ENCODE results near the gene HPD.

The HPD gene

DNA sequence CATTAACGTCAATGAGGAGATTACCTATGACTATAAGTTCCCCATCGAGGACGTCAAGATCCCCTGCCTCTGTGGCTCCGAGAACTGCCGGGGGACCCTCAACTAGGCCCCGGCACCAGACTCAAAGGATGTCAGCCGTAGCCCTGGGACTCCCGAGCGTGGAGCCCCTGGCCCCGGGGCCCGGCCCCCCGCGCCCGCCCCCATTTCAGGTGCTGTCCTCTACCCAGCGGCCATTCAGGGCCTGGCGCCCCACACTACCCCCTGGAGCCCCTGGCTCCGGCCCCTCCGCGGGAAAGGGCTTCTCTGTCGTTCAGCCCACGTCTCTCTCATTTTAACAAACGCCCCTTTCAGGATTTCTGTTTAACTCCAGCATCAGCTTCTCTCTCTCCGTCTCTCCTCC, 28.5 kb downstream of the HPD start:
- in situ Hi-C loops (cut with MboI; ENCODE audit: low sequenced_read_pairs) = no loop called here

DNA sequence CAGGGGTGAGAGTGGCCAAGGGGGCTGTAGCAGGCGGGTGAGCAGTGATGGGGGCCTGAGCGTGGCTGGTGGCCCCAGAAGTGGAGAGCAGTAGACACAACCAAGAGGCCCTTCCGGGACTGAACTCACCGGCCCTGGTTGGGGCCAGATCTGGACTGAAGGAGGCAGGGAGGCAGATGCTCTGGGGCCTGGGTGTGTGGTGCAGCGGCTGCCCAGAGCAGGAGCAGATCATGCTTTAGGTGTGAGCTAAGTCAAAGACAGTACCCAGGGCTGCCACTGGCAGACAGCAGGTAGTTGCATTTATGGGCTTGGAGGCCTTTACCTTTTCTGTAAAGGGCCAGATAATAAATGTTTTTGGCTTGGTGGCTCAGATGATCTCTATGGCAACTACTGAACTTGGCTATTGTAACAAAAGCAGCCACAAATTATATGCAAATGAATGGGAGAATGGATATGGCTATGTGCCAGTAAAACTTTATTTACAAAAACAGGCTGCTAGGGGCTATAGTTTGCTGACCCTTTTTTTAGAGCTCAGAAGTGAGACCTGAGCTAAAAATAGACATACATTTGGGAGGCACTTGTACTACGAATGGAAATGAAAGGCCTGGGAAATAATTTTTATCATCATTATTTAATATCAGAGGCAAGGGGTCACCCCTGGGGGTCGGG, 29.3 kb downstream of the HPD start:
- in situ Hi-C loops (cut with MboI; ENCODE audit: low sequenced_read_pairs) = no loop called here

GRCh38 chr12:121828826-121829225, 29.8 kb downstream of the HPD start:
- in situ Hi-C loops (cut with MboI; ENCODE audit: low sequenced_read_pairs) = no loop called here

- in situ Hi-C loops (cut with MboI; ENCODE audit: low sequenced_read_pairs) = no loop called here
These were observed 30.4 kb downstream of the HPD start for GRCh38 chr12:121828306-121828705.

DNA sequence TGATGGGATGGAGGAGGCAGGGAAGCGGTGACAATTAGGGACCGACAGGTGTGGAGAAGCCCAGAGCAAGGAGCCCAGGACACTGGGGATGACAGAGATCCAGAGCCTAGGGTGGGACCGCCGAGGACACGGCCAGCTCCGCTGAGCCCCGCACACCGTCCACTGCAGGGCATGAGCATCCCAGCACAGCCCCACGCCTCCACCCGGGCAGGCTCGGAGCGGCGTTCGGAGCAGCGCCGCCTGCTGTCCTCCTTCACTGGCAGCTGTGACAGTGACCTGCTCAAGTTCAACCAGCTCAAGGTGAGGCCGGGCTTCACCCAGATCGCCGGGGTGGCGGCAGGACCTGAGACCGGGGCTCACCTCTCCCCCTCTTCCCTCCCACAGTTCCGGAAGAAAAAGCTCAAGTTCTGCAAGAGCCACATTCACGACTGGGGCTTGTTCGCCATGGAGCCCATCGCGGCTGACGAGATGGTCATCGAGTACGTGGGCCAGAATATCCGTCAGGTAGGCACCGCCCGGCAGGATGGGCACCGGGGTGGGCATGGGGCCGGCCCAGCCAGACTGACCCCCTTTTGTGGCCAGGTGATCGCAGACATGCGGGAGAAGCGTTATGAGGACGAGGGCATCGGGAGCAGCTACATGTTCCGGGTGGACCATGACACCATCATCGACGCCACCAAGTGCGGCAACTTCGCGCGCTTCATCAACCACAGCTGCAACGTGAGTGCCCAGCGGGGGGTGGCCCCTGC, 31.1 kb downstream of the HPD start:
- in situ Hi-C loops (cut with MboI; ENCODE audit: low sequenced_read_pairs) = no loop called here

DNA sequence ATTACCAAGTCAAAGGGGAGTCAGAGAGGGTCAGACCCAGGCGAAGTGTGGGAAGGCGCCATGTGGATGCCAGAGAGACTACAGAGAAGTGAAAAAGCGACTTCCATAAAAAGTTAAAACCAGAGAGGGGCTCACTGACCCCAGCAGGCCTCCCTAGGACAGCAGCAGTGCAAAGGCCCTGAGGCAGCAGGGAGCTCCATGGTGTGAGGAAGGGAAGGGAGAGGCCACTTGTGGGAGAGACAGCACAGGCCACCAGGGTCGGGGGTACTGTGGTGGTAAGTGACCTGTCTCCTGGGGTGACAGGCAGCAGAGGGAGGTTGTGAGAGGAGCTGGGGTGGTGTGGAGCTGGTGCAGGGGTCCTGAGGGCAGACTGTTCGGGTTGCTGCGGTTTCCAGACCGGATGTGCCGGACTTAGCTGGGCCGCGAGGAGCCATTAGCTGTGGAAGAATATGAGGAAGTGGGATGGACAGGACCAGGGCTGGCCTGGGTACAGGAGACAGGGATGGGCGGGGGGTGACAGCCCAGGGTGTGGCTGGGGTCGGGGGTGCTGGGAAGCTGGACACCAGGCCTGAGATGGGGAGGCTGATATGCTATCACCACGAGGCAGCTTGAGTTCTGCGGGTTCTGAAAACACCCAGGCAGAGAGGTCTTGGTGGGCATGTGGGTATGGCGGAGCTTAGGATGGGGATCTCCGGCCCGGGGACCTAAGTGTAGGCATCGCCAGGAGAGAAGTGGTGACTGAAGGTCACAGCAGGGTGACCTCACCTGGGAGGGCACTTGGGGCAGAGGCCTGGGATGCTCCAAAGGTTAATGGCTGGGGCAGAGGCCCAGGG, 32.1 kb downstream of the HPD start:
- in situ Hi-C loops (cut with MboI; ENCODE audit: low sequenced_read_pairs) = no loop called here

DNA sequence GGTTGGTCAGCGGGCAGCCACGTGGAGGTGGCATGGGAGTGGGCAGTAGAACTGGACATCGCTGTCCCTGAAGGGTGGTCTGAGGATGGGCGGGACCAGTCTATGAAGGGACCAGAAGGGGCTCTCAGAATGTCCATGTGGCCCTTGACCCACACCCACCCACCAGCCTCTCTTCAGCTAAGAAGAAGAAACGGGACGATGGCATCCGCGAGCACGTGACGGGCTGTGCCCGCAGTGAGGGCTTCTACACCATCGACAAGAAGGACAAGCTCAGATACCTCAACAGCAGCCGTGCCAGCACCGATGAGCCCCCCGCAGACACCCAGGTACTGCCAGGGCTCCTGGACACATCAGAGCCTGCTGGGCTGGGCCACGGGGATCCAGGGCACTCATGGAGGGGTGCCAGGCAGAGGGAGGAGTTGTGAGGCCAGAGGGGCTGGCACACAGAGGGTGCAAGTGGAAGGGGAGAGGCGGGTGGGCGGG, 33.6 kb downstream of the HPD start:
- in situ Hi-C loops (cut with MboI; ENCODE audit: low sequenced_read_pairs) = no loop called here

DNA sequence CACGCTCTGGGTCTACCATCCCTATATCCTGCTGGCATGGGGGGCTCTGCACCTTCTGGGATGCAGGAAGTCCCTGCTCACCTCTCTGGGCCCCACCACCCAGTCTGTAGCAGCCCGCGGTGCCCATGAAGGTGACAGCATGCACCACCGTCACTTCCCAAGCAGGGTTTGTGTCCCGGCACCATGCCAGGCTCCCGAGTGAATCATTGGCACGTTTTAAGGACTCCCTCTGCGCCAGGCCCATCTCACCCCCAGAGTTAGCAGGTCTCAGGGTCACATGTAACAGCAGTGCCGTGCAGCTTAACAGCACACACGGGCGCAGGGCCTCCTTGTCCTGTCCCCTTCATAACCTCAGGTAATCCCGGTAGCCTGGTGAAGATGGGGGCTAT, 34.9 kb downstream of the HPD start:
- in situ Hi-C loops (cut with MboI; ENCODE audit: low sequenced_read_pairs) = no loop called here

DNA sequence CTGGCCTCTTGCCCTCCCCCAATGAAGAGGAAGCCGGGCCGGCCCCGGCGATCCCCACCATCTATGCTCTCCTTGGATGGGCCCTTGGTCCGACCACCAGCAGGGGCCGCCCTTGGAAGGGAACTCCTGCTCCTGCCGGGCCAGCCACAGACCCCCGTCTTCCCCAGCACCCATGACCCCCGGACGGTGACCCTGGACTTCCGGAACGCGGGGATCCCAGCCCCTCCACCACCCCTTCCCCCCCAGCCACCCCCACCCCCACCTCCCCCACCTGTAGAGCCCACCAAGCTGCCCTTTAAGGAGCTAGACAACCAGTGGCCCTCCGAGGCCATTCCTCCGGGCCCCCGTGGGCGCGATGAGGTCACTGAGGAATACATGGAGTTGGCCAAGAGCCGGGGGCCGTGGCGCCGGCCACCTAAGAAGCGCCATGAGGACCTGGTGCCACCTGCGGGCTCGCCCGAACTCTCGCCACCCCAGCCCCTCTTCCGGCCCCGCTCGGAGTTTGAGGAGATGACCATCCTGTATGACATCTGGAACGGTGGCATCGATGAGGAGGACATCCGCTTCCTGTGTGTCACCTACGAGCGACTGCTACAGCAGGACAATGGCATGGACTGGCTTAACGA, 35.4 kb downstream of the HPD start:
- in situ Hi-C loops (cut with MboI; ENCODE audit: low sequenced_read_pairs) = no loop called here

DNA sequence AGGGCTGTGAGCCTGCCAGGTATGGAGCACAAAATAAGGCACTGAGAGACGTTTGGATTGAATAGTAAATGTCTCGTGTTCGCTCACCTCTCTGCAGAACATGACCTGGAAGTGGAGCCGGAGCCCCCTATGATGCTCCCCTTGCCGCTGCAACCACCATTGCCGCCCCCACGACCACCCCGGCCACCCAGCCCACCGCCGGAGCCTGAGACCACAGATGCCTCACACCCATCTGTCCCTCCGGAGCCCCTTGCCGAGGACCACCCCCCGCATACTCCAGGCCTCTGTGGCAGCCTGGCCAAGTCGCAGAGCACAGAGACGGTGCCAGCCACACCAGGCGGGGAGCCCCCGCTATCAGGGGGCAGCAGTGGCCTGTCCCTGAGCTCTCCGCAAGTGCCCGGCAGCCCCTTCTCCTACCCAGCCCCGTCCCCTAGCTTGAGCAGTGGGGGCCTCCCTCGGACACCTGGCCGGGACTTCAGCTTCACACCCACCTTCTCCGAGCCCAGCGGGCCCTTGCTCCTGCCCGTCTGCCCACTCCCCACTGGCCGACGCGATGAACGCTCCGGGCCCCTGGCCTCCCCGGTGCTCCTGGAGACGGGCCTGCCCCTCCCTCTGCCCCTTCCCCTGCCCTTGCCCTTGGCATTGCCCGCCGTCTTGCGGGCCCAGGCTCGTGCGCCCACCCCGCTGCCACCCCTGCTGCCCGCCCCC, 36.1 kb downstream of the HPD start:
- in situ Hi-C loops (cut with MboI; ENCODE audit: low sequenced_read_pairs) = no loop called here

- in situ Hi-C loops (cut with MboI; ENCODE audit: low sequenced_read_pairs) = no loop called here
These were observed 38.6 kb downstream of the HPD start for GRCh38 chr12:121820056-121820455.

DNA sequence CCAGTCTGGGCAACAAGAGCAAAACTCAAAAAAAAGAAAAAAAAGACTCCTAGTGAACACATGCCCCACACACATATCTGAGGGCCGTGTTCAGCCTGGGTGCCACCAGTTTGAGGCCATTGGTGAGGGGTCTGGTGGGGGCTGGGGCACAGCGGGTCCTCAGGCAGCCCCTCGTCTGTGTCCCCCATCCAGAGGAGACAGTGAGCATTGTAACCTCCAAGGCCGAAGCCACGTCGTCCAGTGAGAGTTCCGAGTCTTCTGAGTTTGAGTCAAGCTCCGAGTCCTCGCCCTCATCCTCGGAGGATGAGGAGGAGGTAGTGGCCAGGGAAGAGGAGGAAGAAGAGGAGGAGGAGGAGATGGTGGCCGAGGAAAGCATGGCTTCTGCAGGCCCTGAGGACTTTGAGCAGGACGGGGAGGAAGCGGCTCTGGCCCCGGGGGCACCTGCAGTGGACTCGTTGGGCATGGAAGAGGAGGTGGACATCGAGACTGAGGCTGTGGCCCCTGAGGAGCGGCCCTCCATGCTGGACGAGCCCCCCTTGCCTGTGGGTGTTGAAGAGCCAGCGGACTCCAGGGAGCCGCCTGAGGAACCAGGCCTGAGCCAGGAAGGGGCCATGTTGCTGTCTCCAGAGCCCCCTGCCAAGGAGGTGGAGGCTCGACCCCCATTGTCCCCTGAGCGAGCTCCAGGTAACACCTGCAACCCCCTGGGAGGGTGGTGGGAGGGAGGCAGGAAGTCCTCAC, 39.3 kb downstream of the HPD start:
- in situ Hi-C loops (cut with MboI; ENCODE audit: low sequenced_read_pairs) = no loop called here

GRCh38 chr12:121817648-121818043, 41.0 kb downstream of the HPD start:
- in situ Hi-C loops (cut with MboI; ENCODE audit: low sequenced_read_pairs) = no loop called here

DNA sequence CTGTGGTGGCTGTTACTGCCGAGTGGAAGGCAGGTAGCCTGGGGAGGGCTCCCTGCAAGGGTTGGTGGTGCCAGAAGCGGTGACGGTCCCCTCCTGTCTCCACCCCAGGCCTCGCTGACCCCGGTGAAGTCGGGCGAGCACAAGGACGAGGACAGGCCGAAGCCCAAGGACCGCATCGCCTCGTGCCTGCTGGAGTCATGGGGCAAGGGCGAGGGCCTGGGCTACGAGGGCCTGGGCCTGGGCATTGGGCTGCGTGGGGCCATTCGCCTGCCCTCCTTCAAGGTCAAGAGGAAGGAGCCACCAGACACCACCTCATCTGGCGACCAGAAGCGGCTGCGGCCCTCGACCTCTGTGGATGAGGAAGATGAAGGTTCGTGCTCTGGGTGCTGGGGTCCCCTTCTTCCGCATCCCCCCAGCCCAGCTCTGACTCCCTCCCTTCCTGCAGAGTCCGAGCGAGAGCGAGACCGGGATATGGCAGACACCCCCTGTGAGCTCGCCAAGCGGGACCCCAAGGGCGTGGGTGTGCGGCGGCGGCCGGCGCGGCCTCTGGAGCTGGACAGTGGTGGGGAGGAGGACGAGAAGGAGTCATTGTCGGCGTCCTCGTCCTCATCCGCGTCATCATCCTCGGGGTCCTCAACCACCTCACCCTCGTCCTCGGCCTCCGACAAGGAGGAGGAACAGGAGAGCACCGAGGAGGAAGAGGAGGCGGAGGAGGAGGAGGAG, 41.6 kb downstream of the HPD start:
- in situ Hi-C loops (cut with MboI; ENCODE audit: low sequenced_read_pairs) = no loop called here

GRCh38 chr12:121815263-121815662, 43.4 kb downstream of the HPD start:
- in situ Hi-C loops (cut with MboI; ENCODE audit: low sequenced_read_pairs) = no loop called here

DNA sequence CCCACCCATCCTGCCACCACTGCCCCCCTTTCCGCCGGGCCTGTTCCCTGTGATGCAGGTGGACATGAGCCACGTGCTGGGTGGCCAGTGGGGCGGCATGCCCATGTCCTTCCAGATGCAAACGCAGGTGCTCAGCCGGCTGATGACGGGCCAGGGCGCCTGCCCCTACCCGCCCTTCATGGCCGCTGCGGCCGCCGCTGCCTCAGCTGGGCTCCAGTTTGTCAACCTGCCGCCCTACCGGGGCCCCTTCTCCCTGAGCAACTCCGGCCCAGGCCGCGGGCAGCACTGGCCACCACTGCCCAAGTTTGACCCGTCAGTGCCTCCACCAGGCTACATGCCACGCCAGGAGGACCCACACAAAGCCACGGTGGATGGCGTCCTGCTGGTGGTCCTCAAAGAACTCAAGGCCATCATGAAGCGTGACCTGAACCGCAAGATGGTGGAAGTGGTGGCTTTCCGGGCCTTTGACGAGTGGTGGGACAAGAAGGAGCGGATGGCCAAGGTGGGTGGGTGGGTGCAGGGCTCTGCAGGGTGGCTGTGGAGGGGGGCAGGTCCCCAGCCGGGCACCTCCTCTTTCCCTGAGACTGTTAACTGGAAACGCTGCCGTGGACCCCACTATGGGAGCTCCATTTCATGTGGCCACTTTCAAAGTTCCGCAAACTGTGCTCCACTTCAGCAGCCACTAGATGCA, 44.1 kb downstream of the HPD start:
- in situ Hi-C loops (cut with MboI; ENCODE audit: low sequenced_read_pairs) = no loop called here

- in situ Hi-C loops (cut with MboI; ENCODE audit: low sequenced_read_pairs) = no loop called here
These were observed 44.7 kb downstream of the HPD start for GRCh38 chr12:121813951-121814350.
